Breast epithelium (tissue), 3 donors: ENCODE data around the gene RPS6KA3.

Experiments
- POLR2AphosphoS5 ChIP-seq, 3 donors: sonication (generic); formaldehyde crosslinking; IDR thresholded peaks; one replicate each; pipeline ENCODE4 v1.6.1; 2017; ENCODE audit warnings: antibody characterized with exemption in 3 of 3
- TF ChIP-seq, protein P1 (sequence below), 3 donors: fragments of 450-650 bp; IDR thresholded peaks; one replicate each; pipeline ENCODE4 v1.5.1; 2016 to 2017; ENCODE audit warnings: antibody characterized with exemption in 3 of 3, mild to moderate bottlenecking in 3 of 3, moderate library complexity in 3 of 3

DNA sequence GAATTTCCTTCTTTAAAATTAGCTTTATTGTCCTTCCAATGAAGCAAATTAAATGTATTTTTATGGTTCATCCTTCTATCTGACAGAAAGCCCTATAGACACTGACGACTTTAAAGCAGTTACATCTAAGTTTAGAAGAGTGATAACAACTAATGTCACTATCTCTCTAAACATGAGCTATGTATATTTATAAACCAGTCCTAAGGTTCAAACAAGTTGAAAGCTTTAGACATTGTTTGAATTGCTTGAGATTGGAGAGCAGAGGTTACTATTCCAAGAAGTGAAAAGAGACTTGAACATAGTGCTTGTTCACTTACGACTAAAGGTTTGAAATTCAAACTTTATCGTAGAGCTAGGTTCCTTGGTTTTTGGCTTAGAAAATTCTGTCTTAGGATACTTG lies 94.8 kb downstream of the RPS6KA3 start:
- TF ChIP-seq, protein P1, sequence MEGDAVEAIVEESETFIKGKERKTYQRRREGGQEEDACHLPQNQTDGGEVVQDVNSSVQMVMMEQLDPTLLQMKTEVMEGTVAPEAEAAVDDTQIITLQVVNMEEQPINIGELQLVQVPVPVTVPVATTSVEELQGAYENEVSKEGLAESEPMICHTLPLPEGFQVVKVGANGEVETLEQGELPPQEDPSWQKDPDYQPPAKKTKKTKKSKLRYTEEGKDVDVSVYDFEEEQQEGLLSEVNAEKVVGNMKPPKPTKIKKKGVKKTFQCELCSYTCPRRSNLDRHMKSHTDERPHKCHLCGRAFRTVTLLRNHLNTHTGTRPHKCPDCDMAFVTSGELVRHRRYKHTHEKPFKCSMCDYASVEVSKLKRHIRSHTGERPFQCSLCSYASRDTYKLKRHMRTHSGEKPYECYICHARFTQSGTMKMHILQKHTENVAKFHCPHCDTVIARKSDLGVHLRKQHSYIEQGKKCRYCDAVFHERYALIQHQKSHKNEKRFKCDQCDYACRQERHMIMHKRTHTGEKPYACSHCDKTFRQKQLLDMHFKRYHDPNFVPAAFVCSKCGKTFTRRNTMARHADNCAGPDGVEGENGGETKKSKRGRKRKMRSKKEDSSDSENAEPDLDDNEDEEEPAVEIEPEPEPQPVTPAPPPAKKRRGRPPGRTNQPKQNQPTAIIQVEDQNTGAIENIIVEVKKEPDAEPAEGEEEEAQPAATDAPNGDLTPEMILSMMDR (IDR thresholded peaks at IDR 0.05) = no peak
- no peak for TF ChIP-seq POLR2AphosphoS5 (IDR thresholded peaks at IDR 0.05)
